ENCODE results near the gene ADIPOQ.
A peak's percentile ranks its signal among the peaks of the same experiment; 100 is the strongest.
"Not testable (repeated sequence)": the region's sequence is repeated elsewhere in the genome, so short reads cannot be mapped to it uniquely, and the experiment has no call there.

Gene ADIPOQ

GRCh38 chr3:186875708-186876107, 33.2 kb downstream of the ADIPOQ start:
- no peak overlapping the region for H3K27ac ChIP-seq

GRCh38 chr3:186879781-186880180, 37.3 kb downstream of the ADIPOQ start:
- DNase-seq (ENCODE audit: low read depth, low spot score), result no peak
- Histone ChIP-seq H3K4me3 (no peak overlapping the region), H3K36me3 (ENCODE audit: insufficient read depth, low read length) (no peaks in the 10 kb centered on the region), H3K27ac (no peak overlapping the region), H3K9ac (ENCODE audit: insufficient read length) (no peak overlapping the region), H3K9me3 (ENCODE audit: low read depth, low read length) (no peaks in the 10 kb centered on the region)
- TF ChIP-seq POLR2AphosphoS5 (IDR thresholded peaks at IDR 0.05; ENCODE audit: borderline replicate concordance, low read depth, low read length) (no peak), FOXP2 (optimal IDR thresholded peaks at IDR 0.05; ENCODE audit: control extremely low read depth, extremely low read length, insufficient read depth) (no peak), EZH2 (IDR thresholded peaks at IDR 0.05) (no peak)

More at GRCh38 chr3:186875708-186876107, 33.2 kb downstream of the ADIPOQ start:
- no peaks in the 10 kb centered on the region for H3K36me3 ChIP-seq (ENCODE audit: insufficient read depth, low read length)
- DNase-seq (ENCODE audit: low read depth, low spot score), result no peak
- H3K9me3 ChIP-seq (ENCODE audit: low read depth, low read length), result no peaks in the 10 kb centered on the region
- TF ChIP-seq EZH2 (IDR thresholded peaks at IDR 0.05) (no peak), FOXP2 (optimal IDR thresholded peaks at IDR 0.05; ENCODE audit: control extremely low read depth, extremely low read length, insufficient read depth) (no peak), POLR2AphosphoS5 (IDR thresholded peaks at IDR 0.05; ENCODE audit: borderline replicate concordance, low read depth, low read length) (no peak)
- no peak overlapping the region for H3K9ac ChIP-seq (ENCODE audit: insufficient read length)
- no peak overlapping the region for H3K4me3 ChIP-seq

GRCh38 chr3:186880406-186880805, 37.9 kb downstream of the ADIPOQ start:
- H3K9me3 ChIP-seq (ENCODE audit: low read depth, low read length), result no peaks in the 10 kb centered on the region
- TF ChIP-seq EZH2 (IDR thresholded peaks at IDR 0.05), result no peak
- TF ChIP-seq POLR2AphosphoS5 (IDR thresholded peaks at IDR 0.05; ENCODE audit: borderline replicate concordance, low read depth, low read length), result no peak
- TF ChIP-seq FOXP2 (optimal IDR thresholded peaks at IDR 0.05; ENCODE audit: control extremely low read depth, extremely low read length, insufficient read depth), result no peak
- DNase-seq (ENCODE audit: low read depth, low spot score), result no peak
- no peak overlapping the region for H3K9ac ChIP-seq (ENCODE audit: insufficient read length)
- H3K36me3 ChIP-seq (ENCODE audit: insufficient read depth, low read length), result no peaks in the 10 kb centered on the region
- no peak overlapping the region for H3K27ac ChIP-seq
- no peak overlapping the region for H3K4me3 ChIP-seq

- no peak for TF ChIP-seq POLR2AphosphoS5 (IDR thresholded peaks at IDR 0.05; ENCODE audit: borderline replicate concordance, low read depth, low read length)
- TF ChIP-seq FOXP2 (optimal IDR thresholded peaks at IDR 0.05; ENCODE audit: control extremely low read depth, extremely low read length, insufficient read depth), result no peak
- no peak for TF ChIP-seq EZH2 (IDR thresholded peaks at IDR 0.05)
- H3K36me3 ChIP-seq (ENCODE audit: insufficient read depth, low read length), result no peaks in the 10 kb centered on the region
- no peak for DNase-seq (ENCODE audit: low read depth, low spot score)
Observed at GRCh38 chr3:186882150-186882524, 39.6 kb downstream of the ADIPOQ start.

GRCh38 chr3:186882881-186883685, 40.6 kb downstream of the ADIPOQ start:
- H3K9ac ChIP-seq (ENCODE audit: insufficient read length), result no peak overlapping the region
- DNase-seq (ENCODE audit: low read depth, low spot score), result no peak

More at GRCh38 chr3:186882150-186882524, 39.6 kb downstream of the ADIPOQ start:
- Histone ChIP-seq H3K27ac (peak overlapping the region; percentile 69), H3K4me3 (peak overlapping the region; percentile 15; the same call in 1 of the 2 replicates), H3K9me3 (ENCODE audit: low read depth, low read length) (no peaks in the 10 kb centered on the region), H3K9ac (ENCODE audit: insufficient read length) (no peak overlapping the region)

GRCh38 chr3:186883686-186884058, 41.2 kb downstream of the ADIPOQ start:
- TF ChIP-seq EZH2 (IDR thresholded peaks at IDR 0.05) (no peak), POLR2AphosphoS5 (IDR thresholded peaks at IDR 0.05; ENCODE audit: borderline replicate concordance, low read depth, low read length) (no peak), FOXP2 (optimal IDR thresholded peaks at IDR 0.05; ENCODE audit: control extremely low read depth, extremely low read length, insufficient read depth) (no peak)
- no peaks in the 10 kb centered on the region for H3K36me3 ChIP-seq (ENCODE audit: insufficient read depth, low read length)
- H3K4me3 ChIP-seq, result no peak overlapping the region
- H3K27ac ChIP-seq, result no peak overlapping the region
- H3K9ac ChIP-seq (ENCODE audit: insufficient read length), result no peak overlapping the region
- DNase-seq (ENCODE audit: low read depth, low spot score), result no peak
- no peaks in the 10 kb centered on the region for H3K9me3 ChIP-seq (ENCODE audit: low read depth, low read length)

More at GRCh38 chr3:186882881-186883685, 40.6 kb downstream of the ADIPOQ start:
- no peak for TF ChIP-seq EZH2 (IDR thresholded peaks at IDR 0.05)
- no peak for TF ChIP-seq POLR2AphosphoS5 (IDR thresholded peaks at IDR 0.05; ENCODE audit: borderline replicate concordance, low read depth, low read length)
- TF ChIP-seq FOXP2 (optimal IDR thresholded peaks at IDR 0.05; ENCODE audit: control extremely low read depth, extremely low read length, insufficient read depth), result no peak
- no peak overlapping the region for H3K27ac ChIP-seq
- no peaks in the 10 kb centered on the region for H3K9me3 ChIP-seq (ENCODE audit: low read depth, low read length)
- H3K36me3 ChIP-seq (ENCODE audit: insufficient read depth, low read length), result no peaks in the 10 kb centered on the region
- H3K4me3 ChIP-seq, result no peak overlapping the region

GRCh38 chr3:186884868-186885267, 42.4 kb downstream of the ADIPOQ start:
- not testable (repeated sequence) for H3K9ac ChIP-seq (ENCODE audit: insufficient read length); H3K9me3 ChIP-seq (ENCODE audit: low read depth, low read length); DNase-seq (ENCODE audit: low read depth, low spot score); H3K27ac ChIP-seq; H3K4me3 ChIP-seq; H3K36me3 ChIP-seq (ENCODE audit: insufficient read depth, low read length)

- DNase-seq (ENCODE audit: low read depth, low spot score), result no peak
- H3K9me3 ChIP-seq (ENCODE audit: low read depth, low read length), result no peaks in the 10 kb centered on the region
- no peak overlapping the region for H3K9ac ChIP-seq (ENCODE audit: insufficient read length)
- TF ChIP-seq POLR2AphosphoS5 (IDR thresholded peaks at IDR 0.05; ENCODE audit: borderline replicate concordance, low read depth, low read length) (no peak), FOXP2 (optimal IDR thresholded peaks at IDR 0.05; ENCODE audit: control extremely low read depth, extremely low read length, insufficient read depth) (no peak), EZH2 (IDR thresholded peaks at IDR 0.05) (no peak)
- no peak overlapping the region for H3K27ac ChIP-seq
- H3K36me3 ChIP-seq (ENCODE audit: insufficient read depth, low read length), result no peaks in the 10 kb centered on the region
- no peak overlapping the region for H3K4me3 ChIP-seq
Observed at GRCh38 chr3:186886202-186886981, 43.9 kb downstream of the ADIPOQ start.

GRCh38 chr3:186887507-186887938, 45.0 kb downstream of the ADIPOQ start:
- not testable (repeated sequence) for H3K27ac ChIP-seq; H3K4me3 ChIP-seq; H3K36me3 ChIP-seq (ENCODE audit: insufficient read depth, low read length); H3K9me3 ChIP-seq (ENCODE audit: low read depth, low read length); H3K9ac ChIP-seq (ENCODE audit: insufficient read length); DNase-seq (ENCODE audit: low read depth, low spot score)

All from SK-N-MC (cell line).